AG04450 (cell line): ENCODE measurements around the gene TRAF3IP1. TPM values are rescaled to one million over a fixed set of nuclear protein-coding genes. Genes with fewer than 3 reads are reported as not detected.

Experiments used
- CTCF ChIA-PET: fragments of 300-600, 350-600 bp; formaldehyde crosslinking; extraction: SDS; loops from one replicate; lab custom pipeline; 2022; ENCODE audit warnings: antibody characterized with exemption, inconsistent platforms; lab: Charles Lee
- POLR2A ChIA-PET: fragments of 350-600 bp; formaldehyde crosslinking; extraction: SDS; loops from one replicate; lab custom pipeline; 2021; ENCODE audit warnings: antibody characterized with exemption, inconsistent platforms; lab: Yijun Ruan, JAX
- DNase-seq: peaks from one replicate; pipeline ENCODE4 v3.0.0-alpha.2; 2011; ENCODE audit warnings: low read depth, low spot score
- H3K27ac ChIP-seq: one replicate; pipeline ENCODE4 v1.5.1; 2012; ENCODE audit warnings: low read depth, low read length, control low read depth
- H3K27me3 ChIP-seq: one replicate; pipeline ENCODE4 v1.6.0; 2012; ENCODE audit warnings: low read length; ENCODE audit not compliant: control insufficient read depth, insufficient read depth
- H3K4me3 ChIP-seq: 2 replicates; pipeline ENCODE4 v1.5.1; 2011; ENCODE audit warnings: mild to moderate bottlenecking, low read depth, low read length, control low read depth
- H3K9me3 ChIP-seq: 2 replicates; pipeline ENCODE4 v1.5.1; 2012; ENCODE audit warnings: low read length; ENCODE audit not compliant: control insufficient read depth, insufficient read depth
- CTCF ChIP-seq: IDR thresholded peaks from 2 replicates; pipeline ENCODE4 v1.5.1; 2011; ENCODE audit warnings: low read depth, low read length, control low read depth, inconsistent platforms
- polyA plus RNA-seq: library from polyadenylated mRNA; depleted of rRNA; stranded (reverse); fragments of >200 nt; gene quantifications from 2 replicates; pipeline ENCODE4 v1.2.3, GENCODE V29; 2011

The TRAF3IP1 gene
- polyA plus RNA-seq, 1 experiment, result 5.9 TPM

- Histone ChIP-seq H3K4me3 (no peak overlapping the region), H3K9me3 (no peaks in the 10 kb centered on the region), H3K27ac (no peak overlapping the region), H3K27me3 (no peaks in the 10 kb centered on the region)
- ChIA-PET CTCF (no interaction called here), POLR2A (no interaction called here)
- no peak for DNase-seq
- no peak for TF ChIP-seq CTCF
Observed at GRCh38 chr2:238406998-238407285, 86.6 kb downstream of the TRAF3IP1 start.

- POLR2A ChIA-PET, result no interaction called here
- CTCF ChIA-PET, result no interaction called here
Observed at GRCh38 chr2:238407566-238407965, 87.2 kb downstream of the TRAF3IP1 start.

GRCh38 chr2:238408615-238409340 lies 88.5 kb downstream of the TRAF3IP1 start:
- H3K4me3 ChIP-seq, result no peak overlapping the region
- no peaks in the 10 kb centered on the region for H3K27me3 ChIP-seq
- ChIA-PET CTCF (no interaction called here), POLR2A (no interaction called here)
- no peak overlapping the region for H3K27ac ChIP-seq
- no peaks in the 10 kb centered on the region for H3K9me3 ChIP-seq
- no peak for TF ChIP-seq CTCF
- DNase-seq, result no peak

More at GRCh38 chr2:238407566-238407965, 87.2 kb downstream of the TRAF3IP1 start:
- H3K27me3 ChIP-seq, result no peaks in the 10 kb centered on the region
- TF ChIP-seq CTCF, result no peak
- no peak overlapping the region for H3K27ac ChIP-seq
- no peak for DNase-seq
- H3K4me3 ChIP-seq, result no peak overlapping the region
- no peaks in the 10 kb centered on the region for H3K9me3 ChIP-seq

GRCh38 chr2:238409341-238410199 lies 89.3 kb downstream of the TRAF3IP1 start:
- CTCF ChIA-PET, result no interaction called here
- POLR2A ChIA-PET, result interaction anchor here (0.6 kb wide), 1 partner anchor 413 kb away, joined by 5 read pairs; no protein-coding TSS in a partner anchor
- H3K9me3 ChIP-seq, result no peaks in the 10 kb centered on the region
- no peak overlapping the region for H3K4me3 ChIP-seq
- no peak overlapping the region for H3K27ac ChIP-seq
- DNase-seq, result no peak
- no peaks in the 10 kb centered on the region for H3K27me3 ChIP-seq
- no peak for TF ChIP-seq CTCF

DNA sequence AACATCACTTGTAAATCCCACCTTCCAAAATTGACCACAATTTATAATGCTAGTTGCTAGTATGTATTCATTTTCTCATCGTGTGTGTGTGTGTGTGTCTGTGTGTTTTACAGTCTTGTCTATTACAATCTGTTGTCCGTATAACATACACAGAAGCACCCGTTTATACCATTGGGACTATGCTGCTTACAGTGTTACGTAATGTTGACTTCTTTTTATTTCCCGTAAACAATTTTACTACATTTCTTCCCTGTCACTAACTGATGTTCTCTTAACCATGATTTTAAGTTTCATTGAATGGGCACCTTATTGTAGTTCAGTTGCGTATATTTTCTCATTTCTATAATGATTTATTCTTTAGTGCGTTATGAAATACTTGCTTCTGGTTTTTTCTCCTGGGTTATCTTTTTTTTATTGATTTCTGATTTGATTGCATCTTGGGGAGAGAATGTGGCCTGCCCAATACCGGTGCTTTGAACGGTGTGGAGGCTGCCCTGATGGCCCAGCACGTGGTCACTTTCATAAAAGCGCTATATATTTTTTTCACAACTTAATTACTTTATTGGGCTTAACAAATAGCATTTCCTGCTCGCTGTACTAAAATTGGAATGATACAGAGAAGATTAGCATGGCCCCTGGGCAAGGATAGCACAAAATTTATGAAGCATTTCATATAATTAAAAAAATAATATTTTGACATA lies 91.9 kb downstream of the TRAF3IP1 start:
- DNase-seq, result no peak
- no peak for TF ChIP-seq CTCF
- Histone ChIP-seq H3K4me3 (no peak overlapping the region), H3K27me3 (no peaks in the 10 kb centered on the region), H3K9me3 (peaks cover 12% of the 10 kb centered on the region), H3K27ac (no peak overlapping the region)
- ChIA-PET CTCF (no interaction called here), POLR2A (no interaction called here)
